ENCODE data around the gene ZNF276. TPM values are rescaled to one million over a fixed set of nuclear protein-coding genes. Genes with fewer than 3 reads are reported as not detected.

The ZNF276 gene
- 14.7 and 18.8 TPM in 2 replicates for total RNA-seq

GRCh38 chr16:89720813-89721545 is at the start of gene ZNF276, which contains the start of gene VPS9D1:
TSS of gene ZNF276 (plus strand) at chr16:89721537. CDS start at chr16:89721641, 104 bp downstream.
TSS of gene VPS9D1 (minus strand) at chr16:89720898. CDS start at chr16:89720861, 37 bp downstream.

GRCh38 chr16:89686520-89687091 is 34.7 kb upstream of the ZNF276 start, which contains the start of gene CDK10:
TSS of gene CDK10 (plus strand) at chr16:89686689. CDS start at chr16:89686711, 22 bp downstream.

GRCh38 chr16:89701425-89702406 is 19.6 kb upstream of the ZNF276 start, which contains the start of gene SPATA2L:
TSS of gene SPATA2L (minus strand) at chr16:89701705. CDS start at chr16:89701232, 473 bp downstream.

Other genes starting within 250 kb of the ZNF276 start
- gene ANKRD11, start 231.0 kb upstream of the ZNF276 start, total RNA-seq = 48.4 and 69.1 TPM in 2 replicates
- 104 and 111 TPM in 2 replicates for gene SPG7, start 213.1 kb upstream of the ZNF276 start, total RNA-seq
- 2,619 and 3,285 TPM in 2 replicates for gene RPL13, start 160.9 kb upstream of the ZNF276 start, total RNA-seq
- gene CPNE7, start 145.8 kb upstream of the ZNF276 start, total RNA-seq = 0.43 and 2.4 TPM in 2 replicates
- not detected in 2 replicates for gene DPEP1, start 107.9 kb upstream of the ZNF276 start, total RNA-seq
- gene CHMP1A, start 63.8 kb upstream of the ZNF276 start, total RNA-seq = 124 and 146 TPM in 2 replicates
- gene SPATA33, start 63.7 kb upstream of the ZNF276 start, total RNA-seq = 3.6 and 4.3 TPM in 2 replicates
- gene CDK10, start 34.8 kb upstream of the ZNF276 start, total RNA-seq = 37.3 and 48.9 TPM in 2 replicates
- 6.3 and 10.7 TPM in 2 replicates for gene SPATA2L, start 19.8 kb upstream of the ZNF276 start, total RNA-seq
- 9.8 and 10.2 TPM in 2 replicates for gene VPS9D1, start 639 bp upstream of the ZNF276 start, total RNA-seq
- 9.4 and 11.0 TPM in 2 replicates for gene FANCA, start 95.1 kb downstream of the ZNF276 start, total RNA-seq
- 6.1 and 10.2 TPM in 2 replicates for gene SPIRE2, start 106.9 kb downstream of the ZNF276 start, total RNA-seq
- 254 and 342 TPM in 2 replicates for gene TCF25, start 152.1 kb downstream of the ZNF276 start, total RNA-seq
- gene MC1R, start 197.3 kb downstream of the ZNF276 start, total RNA-seq = 9.3 and 12.2 TPM in 2 replicates
- gene TUBB3, start 201.8 kb downstream of the ZNF276 start, total RNA-seq = 85.2 and 182 TPM in 2 replicates
- gene DEF8, start 227.2 kb downstream of the ZNF276 start, total RNA-seq = 34.2 and 103 TPM in 2 replicates

All from placental epithelial cell (primary cell).